HepG2 (cell line): Measurements from ENCODE around the gene MFNG. TPM values are rescaled to one million over a fixed set of nuclear protein-coding genes. Genes with fewer than 3 reads are reported as not detected.

Source experiments
- FOXA3 ChIP-seq: IDR thresholded peaks from 2 replicates; pipeline ENCODE4 v1.6.1; 2016; ENCODE audit warnings: missing genetic modification reagents, missing compliant biosample characterization
- GTF2F1 ChIP-seq: fragments of 150-350 bp; IDR thresholded peaks from 2 replicates; pipeline ENCODE4 v1.6.1; 2014; ENCODE audit warnings: low read length
- HMG20B ChIP-seq: conservative IDR thresholded peaks from 2 replicates; pipeline ENCODE4 v1.6.1; 2016; ENCODE audit warnings: missing genetic modification reagents, missing compliant biosample characterization
- KMT2B ChIP-seq: IDR thresholded peaks from 2 replicates; pipeline ENCODE4 v1.6.1; 2016; ENCODE audit warnings: missing genetic modification reagents, missing compliant biosample characterization
- MED13 ChIP-seq: sonication (generic); formaldehyde crosslinking; IDR thresholded peaks from 2 replicates; pipeline ENCODE4 v1.5.0; 2020; ENCODE audit warnings: missing genetic modification reagents
- NFKBIZ ChIP-seq: IDR thresholded peaks from 2 replicates; pipeline ENCODE4 v1.6.1; 2018; ENCODE audit warnings: missing genetic modification reagents, missing compliant biosample characterization
- PAWR ChIP-seq: sonication (generic); formaldehyde crosslinking; IDR thresholded peaks from 2 replicates; pipeline ENCODE4 v1.4.0; 2020; ENCODE audit warnings: missing genetic modification reagents, mild to moderate bottlenecking, borderline replicate concordance
- PHF5A ChIP-seq: IDR thresholded peaks from one replicate; pipeline ENCODE4 v1.6.1; 2018; ENCODE audit warnings: low read depth, missing genetic modification reagents; ENCODE audit not compliant: unreplicated experiment
- REXO4 ChIP-seq: sonication (generic); formaldehyde crosslinking; IDR thresholded peaks from 2 replicates; pipeline ENCODE4 v1.8.0; 2022; ENCODE audit warnings: missing genetic modification reagents, mild to moderate bottlenecking, borderline replicate concordance
- SALL1 ChIP-seq: sonication (generic); formaldehyde crosslinking; IDR thresholded peaks from 2 replicates; pipeline ENCODE4 v1.8.0; 2022; ENCODE audit warnings: mild to moderate bottlenecking, missing genetic modification reagents
- SOX5 ChIP-seq: IDR thresholded peaks from 2 replicates; pipeline ENCODE4 v1.6.1; 2016; ENCODE audit warnings: borderline replicate concordance
- TBX3 ChIP-seq: fragments of 450-650 bp; IDR thresholded peaks from 2 replicates; pipeline ENCODE4 v1.6.1; 2017; ENCODE audit warnings: antibody characterized with exemption, mild to moderate bottlenecking, inconsistent platforms, borderline replicate concordance
- YEATS2 ChIP-seq: sonication (generic); formaldehyde crosslinking; IDR thresholded peaks from 2 replicates; pipeline ENCODE4 v1.4.0; 2020; ENCODE audit warnings: missing genetic modification reagents, borderline replicate concordance
- ZBTB20 ChIP-seq: sonication (generic); formaldehyde crosslinking; IDR thresholded peaks from 2 replicates; pipeline ENCODE4 v1.8.1; 2023; ENCODE audit warnings: missing genetic modification reagents, low read depth, mild to moderate bottlenecking, borderline replicate concordance
- ZNF263 ChIP-seq: sonication (generic); formaldehyde crosslinking; IDR thresholded peaks from 2 replicates; pipeline ENCODE4 v1.4.0; 2020; ENCODE audit warnings: missing genetic modification reagents
- ZNF264 ChIP-seq: sonication (generic); formaldehyde crosslinking; IDR thresholded peaks from 2 replicates; pipeline ENCODE4 v1.4.0; 2020; ENCODE audit warnings: missing genetic modification reagents
- ZNF446 ChIP-seq: sonication (generic); formaldehyde crosslinking; IDR thresholded peaks from 2 replicates; pipeline ENCODE4 v1.5.0; 2020; ENCODE audit warnings: mild to moderate bottlenecking, missing genetic modification reagents
- ZNF546 ChIP-seq: sonication (generic); formaldehyde crosslinking; conservative IDR thresholded peaks from 2 replicates; pipeline ENCODE4 v1.8.1; 2023; ENCODE audit warnings: mild to moderate bottlenecking, missing genetic modification reagents
- ZNF737 ChIP-seq: sonication (generic); formaldehyde crosslinking; IDR thresholded peaks from 2 replicates; pipeline ENCODE4 v1.5.0; 2020; ENCODE audit warnings: missing genetic modification reagents, mild to moderate bottlenecking, borderline replicate concordance
- ZNF777 ChIP-seq: sonication (generic); formaldehyde crosslinking; IDR thresholded peaks from 2 replicates; pipeline ENCODE4 v1.4.0; 2020; ENCODE audit warnings: missing genetic modification reagents
- ZNF788 ChIP-seq: sonication (generic); formaldehyde crosslinking; IDR thresholded peaks from 2 replicates; pipeline ENCODE4 v1.5.0; 2020; ENCODE audit warnings: mild to moderate bottlenecking, missing genetic modification reagents, borderline replicate concordance
- ZSCAN22 ChIP-seq: sonication (generic); formaldehyde crosslinking; IDR thresholded peaks from 2 replicates; pipeline ENCODE4 v1.4.0; 2020; ENCODE audit warnings: mild to moderate bottlenecking, missing genetic modification reagents
- polyA plus RNA-seq, 8 experiments: library from polyadenylated mRNA; depleted of rRNA in 3 of 8; stranded (reverse) in 7 of 8; unstranded in 1 of 8; fragments of >200 nt; fragmentation: Illumina TruSeq in 4 of 8; extraction: Trizol in 4 of 8; gene quantifications; 2 replicates each; pipeline versions ENCODE4 v1.2.1 to v1.2.3, GENCODE V29; 2011 to 2016; ENCODE audit warnings: low read depth in 4 of 8, missing spikeins in 1 of 8, mixed read lengths in 1 of 8; ENCODE audit not compliant: insufficient read depth in 1 of 8
- total RNA-seq, 5 experiments: library from RNA; depleted of rRNA; stranded (reverse); fragments of >200 nt; fragmentation: Illumina TruSeq; extraction: Trizol; gene quantifications; 2 replicates each; pipeline ENCODE4 v1.2.3, GENCODE V29; 2016; ENCODE audit warnings: low read depth in 1 of 5
- TF ChIP-seq, protein P1 (sequence below): sonication (generic); formaldehyde crosslinking; IDR thresholded peaks from 2 replicates; pipeline ENCODE4 v1.9.0; 2021; ENCODE audit warnings: missing genetic modification reagents, mild to moderate bottlenecking, borderline replicate concordance
- TF ChIP-seq, protein P2 (sequence below): IDR thresholded peaks from 2 replicates; pipeline ENCODE4 v1.6.1; 2016; ENCODE audit warnings: missing biosample characterization, missing genetic modification reagents, low read depth
- TF ChIP-seq, protein P3 (sequence below): sonication (generic); formaldehyde crosslinking; IDR thresholded peaks from 2 replicates; pipeline ENCODE4 v1.8.0; 2022; ENCODE audit warnings: mild to moderate bottlenecking, missing genetic modification reagents
- TF ChIP-seq, protein P4 (sequence below): sonication (generic); formaldehyde crosslinking; IDR thresholded peaks from 2 replicates; pipeline ENCODE4 v1.8.0; 2022; ENCODE audit warnings: low read depth, missing genetic modification reagents
- TF ChIP-seq, protein P5 (sequence below): IDR thresholded peaks from 2 replicates; pipeline ENCODE4 v1.6.1; 2016; ENCODE audit warnings: low read depth

MFNG gene
- total and polyA plus RNA-seq, 2 of the 13 experiments (the other 11 are each of a cell fraction or from before 2014, with no cell fraction given), result 1.0 to 11.7 TPM

DNA sequence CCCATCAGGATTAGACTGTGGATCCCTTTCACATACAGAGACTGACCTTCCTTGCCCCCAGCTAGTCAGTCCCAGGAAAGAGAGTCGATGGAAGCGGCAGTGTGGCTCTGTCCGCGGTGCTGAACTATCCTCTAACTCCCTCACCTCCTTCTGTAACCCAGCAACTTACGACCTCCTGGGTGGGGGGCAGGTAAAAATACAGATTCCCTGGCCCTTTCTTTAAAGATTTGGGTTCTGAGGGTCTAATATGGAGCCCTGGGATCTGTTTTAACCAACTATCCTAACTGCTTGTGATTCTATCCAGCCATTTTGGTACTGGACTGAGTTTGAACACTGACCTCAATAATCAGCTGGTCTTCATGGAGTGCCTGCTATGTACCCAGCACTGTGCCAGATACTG, 23.2 kb downstream of the MFNG start (continued):
- no peak for TF ChIP-seq TBX3
- TF ChIP-seq, protein P1, sequence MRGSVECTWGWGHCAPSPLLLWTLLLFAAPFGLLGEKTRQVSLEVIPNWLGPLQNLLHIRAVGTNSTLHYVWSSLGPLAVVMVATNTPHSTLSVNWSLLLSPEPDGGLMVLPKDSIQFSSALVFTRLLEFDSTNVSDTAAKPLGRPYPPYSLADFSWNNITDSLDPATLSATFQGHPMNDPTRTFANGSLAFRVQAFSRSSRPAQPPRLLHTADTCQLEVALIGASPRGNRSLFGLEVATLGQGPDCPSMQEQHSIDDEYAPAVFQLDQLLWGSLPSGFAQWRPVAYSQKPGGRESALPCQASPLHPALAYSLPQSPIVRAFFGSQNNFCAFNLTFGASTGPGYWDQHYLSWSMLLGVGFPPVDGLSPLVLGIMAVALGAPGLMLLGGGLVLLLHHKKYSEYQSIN (CRISPR knock-in tag), result no peak
- TF ChIP-seq ZNF446 (CRISPR knock-in tag), result no peak
- TF ChIP-seq PHF5A (CRISPR knock-in tag), result no peak
- TF ChIP-seq ZNF788 (CRISPR knock-in tag), result no peak
- no peak for TF ChIP-seq ZNF546
- no peak for TF ChIP-seq FOXA3 (CRISPR knock-in tag)
- no peak for TF ChIP-seq KMT2B (CRISPR knock-in tag)
- TF ChIP-seq ZSCAN22, result no peak
- no peak for TF ChIP-seq ZNF737 (CRISPR knock-in tag)
- no peak for TF ChIP-seq YEATS2 (CRISPR knock-in tag)
- TF ChIP-seq ZNF264 (CRISPR knock-in tag), result no peak
- TF ChIP-seq HMG20B (CRISPR knock-in tag), result no peak
- TF ChIP-seq ZBTB20 (CRISPR knock-in tag), result 0 out of 2 replicates have a peak, but pooled peaks have one; percentile 28
- TF ChIP-seq ZNF777, result no peak
- TF ChIP-seq, protein P2, sequence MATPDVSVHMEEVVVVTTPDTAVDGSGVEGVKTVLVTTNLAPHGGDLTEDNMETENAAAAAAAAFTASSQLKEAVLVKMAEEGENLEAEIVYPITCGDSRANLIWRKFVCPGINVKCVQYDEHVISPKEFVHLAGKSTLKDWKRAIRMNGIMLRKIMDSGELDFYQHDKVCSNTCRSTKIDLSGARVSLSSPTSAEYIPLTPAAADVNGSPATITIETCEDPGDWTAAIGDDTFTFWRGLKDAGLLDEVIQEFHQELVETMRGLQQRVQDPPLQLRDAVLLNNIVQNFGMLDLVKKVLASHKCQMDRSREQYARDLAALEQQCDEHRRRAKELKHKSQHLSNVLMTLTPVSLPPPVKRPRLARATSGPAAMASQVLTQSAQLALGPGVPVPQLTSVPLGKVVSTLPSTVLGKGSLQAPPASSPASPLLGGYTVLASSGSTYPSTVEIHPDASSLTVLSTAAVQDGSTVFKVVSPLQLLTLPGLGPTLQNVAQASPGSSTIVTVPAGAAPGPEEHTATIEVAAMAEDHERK (CRISPR knock-in tag), result no peak
- peak; percentile 54 for TF ChIP-seq SALL1 (CRISPR knock-in tag)
- no peak for TF ChIP-seq GTF2F1
- TF ChIP-seq, protein P3, sequence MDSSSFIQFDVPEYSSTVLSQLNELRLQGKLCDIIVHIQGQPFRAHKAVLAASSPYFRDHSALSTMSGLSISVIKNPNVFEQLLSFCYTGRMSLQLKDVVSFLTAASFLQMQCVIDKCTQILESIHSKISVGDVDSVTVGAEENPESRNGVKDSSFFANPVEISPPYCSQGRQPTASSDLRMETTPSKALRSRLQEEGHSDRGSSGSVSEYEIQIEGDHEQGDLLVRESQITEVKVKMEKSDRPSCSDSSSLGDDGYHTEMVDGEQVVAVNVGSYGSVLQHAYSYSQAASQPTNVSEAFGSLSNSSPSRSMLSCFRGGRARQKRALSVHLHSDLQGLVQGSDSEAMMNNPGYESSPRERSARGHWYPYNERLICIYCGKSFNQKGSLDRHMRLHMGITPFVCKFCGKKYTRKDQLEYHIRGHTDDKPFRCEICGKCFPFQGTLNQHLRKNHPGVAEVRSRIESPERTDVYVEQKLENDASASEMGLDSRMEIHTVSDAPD, result no peak
- TF ChIP-seq MED13 (CRISPR knock-in tag), result no peak
- no peak for TF ChIP-seq REXO4 (CRISPR knock-in tag)
- TF ChIP-seq, protein P4, sequence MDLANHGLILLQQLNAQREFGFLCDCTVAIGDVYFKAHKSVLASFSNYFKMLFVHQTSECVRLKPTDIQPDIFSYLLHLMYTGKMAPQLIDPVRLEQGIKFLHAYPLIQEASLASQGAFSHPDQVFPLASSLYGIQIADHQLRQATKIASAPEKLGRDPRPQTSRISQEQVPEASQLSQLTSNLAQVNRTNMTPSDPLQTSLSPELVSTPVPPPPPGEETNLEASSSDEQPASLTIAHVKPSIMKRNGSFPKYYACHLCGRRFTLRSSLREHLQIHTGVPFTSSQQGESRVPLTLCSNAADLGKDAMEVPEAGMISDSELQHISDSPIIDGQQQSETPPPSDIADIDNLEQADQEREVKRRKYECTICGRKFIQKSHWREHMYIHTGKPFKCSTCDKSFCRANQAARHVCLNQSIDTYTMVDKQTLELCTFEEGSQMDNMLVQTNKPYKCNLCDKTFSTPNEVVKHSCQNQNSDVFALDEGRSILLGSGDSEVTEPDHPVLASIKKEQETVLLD (CRISPR knock-in tag), result no peak
- TF ChIP-seq, protein P5, sequence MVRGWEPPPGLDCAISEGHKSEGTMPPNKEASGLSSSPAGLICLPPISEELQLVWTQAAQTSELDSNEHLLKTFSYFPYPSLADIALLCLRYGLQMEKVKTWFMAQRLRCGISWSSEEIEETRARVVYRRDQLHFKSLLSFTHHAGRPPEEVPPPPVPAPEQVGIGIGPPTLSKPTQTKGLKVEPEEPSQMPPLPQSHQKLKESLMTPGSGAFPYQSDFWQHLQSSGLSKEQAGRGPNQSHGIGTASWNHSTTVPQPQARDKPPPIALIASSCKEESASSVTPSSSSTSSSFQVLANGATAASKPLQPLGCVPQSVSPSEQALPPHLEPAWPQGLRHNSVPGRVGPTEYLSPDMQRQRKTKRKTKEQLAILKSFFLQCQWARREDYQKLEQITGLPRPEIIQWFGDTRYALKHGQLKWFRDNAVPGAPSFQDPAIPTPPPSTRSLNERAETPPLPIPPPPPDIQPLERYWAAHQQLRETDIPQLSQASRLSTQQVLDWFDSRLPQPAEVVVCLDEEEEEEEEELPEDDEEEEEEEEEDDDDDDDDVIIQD, result no peak
- no peak for TF ChIP-seq NFKBIZ
- no peak for TF ChIP-seq ZNF263
- no peak for TF ChIP-seq SOX5
- TF ChIP-seq PAWR (CRISPR knock-in tag), result no peak
